HepG2 (cell line): ENCODE measurements around the gene SGPL1.

Experiments used
- AGO2 ChIP-seq: fragments of 200-400 bp; formaldehyde crosslinking; optimal IDR thresholded peaks from 2 replicates; pipeline ENCODE3; 2017; ENCODE audit warnings: mild to moderate bottlenecking, low read depth, low read length, moderate library complexity
- EP300 ChIP-seq, 3 experiments: sonication (generic) in 1 of 3; formaldehyde crosslinking in 1 of 3; IDR thresholded peaks; 2 replicates each; pipeline versions ENCODE4 v1.5.1 to v1.6.1; 2011 to 2020; ENCODE audit warnings: low read depth in 2 of 3, low read length in 2 of 3, borderline replicate concordance in 1 of 3, improper control_type of control experiment in 1 of 3, mild to moderate bottlenecking in 1 of 3, missing genetic modification reagents in 1 of 3, moderate library complexity in 1 of 3
- NFE2L1 ChIP-seq: sonication (generic); formaldehyde crosslinking; IDR thresholded peaks from 2 replicates; pipeline ENCODE4 v1.4.0; 2020; ENCODE audit warnings: missing genetic modification reagents, mild to moderate bottlenecking, borderline replicate concordance
- PRDM4 ChIP-seq: sonication (generic); formaldehyde crosslinking; IDR thresholded peaks from 2 replicates; pipeline ENCODE4 v1.9.0; 2021; ENCODE audit warnings: missing genetic modification reagents, borderline replicate concordance
- SRF ChIP-seq: IDR thresholded peaks from 2 replicates; pipeline ENCODE4 v1.6.1; 2011; ENCODE audit warnings: mild to moderate bottlenecking, low read depth, low read length, moderate library complexity
- ZNF367 ChIP-seq: sonication (generic); formaldehyde crosslinking; IDR thresholded peaks from 2 replicates; pipeline ENCODE4 v1.4.0; 2020; ENCODE audit warnings: missing genetic modification reagents, borderline replicate concordance
- ZNF644 ChIP-seq: IDR thresholded peaks from 2 replicates; pipeline ENCODE4 v1.6.1; 2016; ENCODE audit warnings: low read depth
- ZNF646 ChIP-seq: sonication (generic); formaldehyde crosslinking; IDR thresholded peaks from 2 replicates; pipeline ENCODE4 v1.9.0; 2021; ENCODE audit warnings: mild to moderate bottlenecking, missing genetic modification reagents
- ZZZ3 ChIP-seq: sonication (generic); formaldehyde crosslinking; IDR thresholded peaks from 2 replicates; pipeline ENCODE4 v1.4.0; 2020; ENCODE audit warnings: missing genetic modification reagents, mild to moderate bottlenecking, borderline replicate concordance

DNA sequence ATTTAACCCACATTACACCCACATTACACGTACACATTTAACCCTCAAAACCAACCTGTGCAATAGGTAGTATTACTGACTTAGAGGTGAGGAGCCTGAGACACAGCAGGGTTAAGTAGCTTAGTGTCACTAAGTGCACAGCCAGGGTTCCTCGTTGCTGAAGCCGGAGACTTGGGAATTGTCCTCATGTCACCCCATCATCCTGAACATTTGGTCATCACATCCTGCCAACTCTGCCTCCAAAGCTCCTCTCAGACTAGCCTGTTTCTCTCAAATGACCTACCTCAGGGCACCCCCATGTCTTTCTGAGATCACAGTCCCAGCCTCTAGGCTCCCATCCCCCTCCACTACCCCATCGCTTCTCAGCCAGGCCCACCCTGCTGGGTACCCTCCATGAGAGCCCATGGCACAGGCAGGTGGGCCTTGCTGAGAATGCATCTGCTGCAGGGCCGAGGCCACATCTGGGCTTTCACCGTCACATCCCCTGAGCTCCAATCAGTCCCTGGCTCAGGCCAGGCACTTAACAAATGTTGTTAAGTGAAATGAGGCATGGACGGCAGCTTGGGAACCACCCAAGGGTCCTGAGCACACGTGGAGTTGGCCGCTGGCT, 93.7 kb downstream of the SGPL1 start:
- TF ChIP-seq ZNF367 (CRISPR knock-in tag) (no peak), ZNF644 (no peak), ZNF646 (CRISPR knock-in tag) (no peak), PRDM4 (CRISPR knock-in tag) (no peak), ZZZ3 (no peak), NFE2L1 (no peak), SRF (no peak), EP300 (IDR thresholded peaks at IDR 0.05; ENCODE audit: low read depth in 2 of 2, low read length in 2 of 2) (no peak), EP300 (CRISPR knock-in tag; IDR thresholded peaks at IDR 0.05; ENCODE audit: borderline replicate concordance) (no peak), AGO2 (no peak)
